ENCODE results near the gene EIF4G3. TPM values are rescaled to one million over a fixed set of nuclear protein-coding genes. Genes with fewer than 3 reads are reported as not detected.
"Not testable (repeated sequence)": the region's sequence is repeated elsewhere in the genome, so short reads cannot be mapped to it uniquely, and the experiment has no call there.

Gene EIF4G3
- total RNA-seq, 1 donor from 2014 or later: 39.3 TPM

DNA sequence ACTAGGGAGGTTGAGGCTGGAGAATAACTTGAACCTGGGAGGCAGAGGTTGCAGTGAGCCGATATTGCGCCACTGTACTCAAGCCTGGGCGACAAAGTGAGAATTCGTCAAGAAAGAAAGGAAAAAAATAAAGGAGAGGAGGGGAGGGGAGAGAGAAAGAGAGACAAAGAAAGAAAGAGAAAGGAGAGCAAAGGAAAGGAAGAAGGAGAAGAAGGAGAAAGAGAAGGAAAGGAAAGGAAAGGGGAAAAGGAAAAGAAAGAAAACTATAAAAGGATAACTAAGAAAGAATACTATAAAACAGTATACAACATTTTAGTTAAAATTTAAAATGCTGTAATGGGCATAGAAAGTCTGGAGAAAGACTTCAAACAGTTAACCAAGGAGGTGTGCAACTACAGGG, 33.6 kb downstream of the EIF4G3 start:
- no peak for DNase-seq (ENCODE audit: extremely low spot score in 2 of 2)
- H3K27me3 ChIP-seq: no peaks in the 10 kb centered on the region
- no peaks in the 10 kb centered on the region for H3K9me3 ChIP-seq
- H3K4me1 ChIP-seq: peaks cover 15% of the 10 kb centered on the region
- no peak overlapping the region for H3K27ac ChIP-seq
- intact Hi-C loops (cut with DNase I): no loop called here
- no peak for TF ChIP-seq POLR2A (IDR thresholded peaks at IDR 0.05)
- TF ChIP-seq POLR2AphosphoS5 (IDR thresholded peaks at IDR 0.05; ENCODE audit: insufficient read depth in 1 of 2, low read depth in 1 of 2): no peak
- TF ChIP-seq, protein P1, sequence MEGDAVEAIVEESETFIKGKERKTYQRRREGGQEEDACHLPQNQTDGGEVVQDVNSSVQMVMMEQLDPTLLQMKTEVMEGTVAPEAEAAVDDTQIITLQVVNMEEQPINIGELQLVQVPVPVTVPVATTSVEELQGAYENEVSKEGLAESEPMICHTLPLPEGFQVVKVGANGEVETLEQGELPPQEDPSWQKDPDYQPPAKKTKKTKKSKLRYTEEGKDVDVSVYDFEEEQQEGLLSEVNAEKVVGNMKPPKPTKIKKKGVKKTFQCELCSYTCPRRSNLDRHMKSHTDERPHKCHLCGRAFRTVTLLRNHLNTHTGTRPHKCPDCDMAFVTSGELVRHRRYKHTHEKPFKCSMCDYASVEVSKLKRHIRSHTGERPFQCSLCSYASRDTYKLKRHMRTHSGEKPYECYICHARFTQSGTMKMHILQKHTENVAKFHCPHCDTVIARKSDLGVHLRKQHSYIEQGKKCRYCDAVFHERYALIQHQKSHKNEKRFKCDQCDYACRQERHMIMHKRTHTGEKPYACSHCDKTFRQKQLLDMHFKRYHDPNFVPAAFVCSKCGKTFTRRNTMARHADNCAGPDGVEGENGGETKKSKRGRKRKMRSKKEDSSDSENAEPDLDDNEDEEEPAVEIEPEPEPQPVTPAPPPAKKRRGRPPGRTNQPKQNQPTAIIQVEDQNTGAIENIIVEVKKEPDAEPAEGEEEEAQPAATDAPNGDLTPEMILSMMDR (IDR thresholded peaks at IDR 0.05): no peak
- H3K36me3 ChIP-seq: no peaks in the 10 kb centered on the region
- no peak overlapping the region for H3K4me3 ChIP-seq

DNA sequence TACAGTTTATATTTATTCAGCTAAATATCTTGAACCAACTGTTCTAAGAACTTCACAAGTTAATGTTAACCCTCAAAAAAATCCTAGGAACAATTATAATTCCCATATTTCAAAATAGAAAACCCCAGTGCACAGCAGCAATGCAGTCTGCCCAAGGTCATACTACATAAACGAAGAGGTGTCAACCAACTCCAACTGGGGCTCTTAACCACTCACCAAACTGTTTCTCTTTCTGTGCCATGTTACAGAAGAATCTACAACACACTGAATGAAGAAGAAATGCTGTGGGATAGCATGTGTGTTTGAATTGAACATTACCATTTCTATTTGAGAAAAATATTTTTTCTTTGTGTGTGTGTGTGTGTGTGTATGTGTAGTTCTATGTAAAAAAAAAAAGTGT, 35.7 kb downstream of the EIF4G3 start:
- intact Hi-C loops (cut with DNase I): no loop called here
- no peaks in the 10 kb centered on the region for H3K27me3 ChIP-seq
- H3K36me3 ChIP-seq: no peaks in the 10 kb centered on the region
- no peak for DNase-seq (ENCODE audit: extremely low spot score in 2 of 2)
- peaks cover 15% of the 10 kb centered on the region for H3K4me1 ChIP-seq
- no peak overlapping the region for H3K27ac ChIP-seq
- H3K9me3 ChIP-seq: no peaks in the 10 kb centered on the region
- TF ChIP-seq POLR2A (IDR thresholded peaks at IDR 0.05) (no peak), POLR2AphosphoS5 (IDR thresholded peaks at IDR 0.05; ENCODE audit: insufficient read depth in 1 of 2, low read depth in 1 of 2) (no peak)
- TF ChIP-seq, protein P1 (IDR thresholded peaks at IDR 0.05): no peak
- no peak overlapping the region for H3K4me3 ChIP-seq

DNA sequence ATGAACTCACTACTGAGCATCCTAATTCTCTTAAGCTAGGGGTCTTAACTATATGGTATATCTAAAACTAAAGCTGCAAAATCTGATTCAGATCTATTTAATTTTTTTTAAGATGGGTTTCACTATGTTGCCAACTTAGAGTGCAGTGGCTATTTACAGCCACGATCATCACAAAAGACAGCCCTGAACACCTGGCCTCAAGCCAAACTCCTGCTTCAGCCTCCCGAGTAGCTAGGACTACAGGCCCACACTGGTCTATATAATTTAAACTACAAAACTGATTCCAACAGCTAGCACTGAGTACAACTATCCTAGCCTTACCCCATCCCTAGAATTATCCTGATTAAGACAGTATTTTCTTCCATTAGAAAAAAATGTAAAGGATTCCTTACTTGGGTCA, 37.1 kb downstream of the EIF4G3 start:
- Histone ChIP-seq H3K4me3 (no peak overlapping the region), H3K27ac (no peak overlapping the region), H3K4me1 (peaks cover 15% of the 10 kb centered on the region), H3K36me3 (peaks cover 0 to 5% of the 10 kb centered on the region in 2 donors), H3K27me3 (no peaks in the 10 kb centered on the region), H3K9me3 (no peaks in the 10 kb centered on the region)
- intact Hi-C loops (cut with DNase I): no loop called here
- no peak for TF ChIP-seq POLR2A (IDR thresholded peaks at IDR 0.05)
- TF ChIP-seq, protein P1 (IDR thresholded peaks at IDR 0.05): no peak
- TF ChIP-seq POLR2AphosphoS5 (IDR thresholded peaks at IDR 0.05; ENCODE audit: insufficient read depth in 1 of 2, low read depth in 1 of 2): no peak
- DNase-seq (ENCODE audit: extremely low spot score in 2 of 2): no peak

DNA sequence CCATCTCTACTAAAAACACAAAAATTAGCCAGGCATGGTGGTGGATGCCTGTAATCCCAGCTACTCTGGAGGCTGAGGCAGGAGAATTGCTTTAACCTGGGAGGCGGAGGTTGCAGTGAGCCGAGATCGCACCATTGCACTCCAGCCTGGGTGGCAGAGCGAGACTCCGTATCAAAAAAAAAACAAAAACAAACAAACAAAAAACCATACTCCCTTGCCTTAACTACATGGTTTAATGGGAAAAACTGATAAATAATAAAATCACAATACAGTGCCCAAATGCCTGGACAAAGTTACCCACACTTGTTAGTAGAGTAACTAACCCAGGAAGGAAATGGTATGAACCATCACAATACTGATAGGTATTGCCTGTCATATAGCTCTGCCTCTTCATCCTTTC, 40.4 kb downstream of the EIF4G3 start:
- H3K36me3 ChIP-seq; intact Hi-C loops (cut with DNase I); H3K27me3 ChIP-seq; H3K4me3 ChIP-seq; H3K27ac ChIP-seq; H3K9me3 ChIP-seq; DNase-seq (ENCODE audit: extremely low spot score in 2 of 2): not testable (repeated sequence)
- peaks cover 15% of the 10 kb centered on the region for H3K4me1 ChIP-seq

DNA sequence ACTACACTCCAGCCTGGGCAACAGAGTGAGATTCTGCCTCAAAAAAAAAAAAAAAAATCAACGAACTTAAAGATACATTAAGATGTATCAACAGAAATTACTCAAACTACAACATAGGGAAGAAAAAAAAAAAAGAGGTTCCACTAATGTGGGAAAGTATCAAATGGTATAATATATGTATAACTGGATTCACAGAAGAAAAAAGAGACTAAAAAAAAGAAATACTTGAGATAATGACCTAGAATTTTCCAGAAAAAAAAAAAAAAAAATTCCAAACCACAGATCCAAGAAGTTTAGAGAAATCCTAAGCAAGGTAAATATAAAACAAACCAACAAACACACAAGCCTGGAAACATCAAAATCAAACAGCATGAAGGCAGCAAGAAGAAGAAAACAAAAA, 45.5 kb downstream of the EIF4G3 start:
- TF ChIP-seq, protein P1 (IDR thresholded peaks at IDR 0.05): no peak
- TF ChIP-seq POLR2AphosphoS5 (IDR thresholded peaks at IDR 0.05; ENCODE audit: insufficient read depth in 1 of 2, low read depth in 1 of 2): no peak
- no peak for TF ChIP-seq POLR2A (IDR thresholded peaks at IDR 0.05)
- Histone ChIP-seq H3K4me1 (no peaks in the 10 kb centered on the region), H3K36me3 (peaks cover 0 to 5% of the 10 kb centered on the region in 2 donors), H3K27ac (no peak overlapping the region), H3K4me3 (no peak overlapping the region), H3K27me3 (no peaks in the 10 kb centered on the region), H3K9me3 (no peaks in the 10 kb centered on the region)
- DNase-seq (ENCODE audit: extremely low spot score in 2 of 2): no peak
- intact Hi-C loops (cut with DNase I): no loop called here

DNA sequence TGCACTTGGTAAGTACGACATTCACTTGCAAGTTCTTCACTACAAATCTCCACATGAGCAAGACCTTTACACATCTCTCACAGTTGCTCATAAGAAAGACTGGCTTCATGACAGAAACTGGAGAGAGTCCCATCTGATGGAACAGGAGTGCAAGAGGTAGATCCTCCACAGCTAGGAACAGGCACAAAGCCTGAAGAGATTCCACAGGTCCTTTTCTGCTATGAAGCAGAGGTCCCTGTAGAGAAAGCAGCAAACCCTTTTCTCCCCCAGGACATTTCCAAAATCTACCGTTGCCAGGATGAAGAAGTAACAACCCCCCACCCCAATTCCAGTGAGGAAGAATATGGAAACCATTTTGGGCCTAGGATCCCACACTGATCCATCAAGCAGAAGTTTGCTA, 47.3 kb downstream of the EIF4G3 start:
- intact Hi-C loops (cut with DNase I): no loop called here
- Histone ChIP-seq H3K36me3 (peaks cover 0 to 7% of the 10 kb centered on the region in 2 donors), H3K27ac (no peak overlapping the region), H3K4me1 (no peaks in the 10 kb centered on the region), H3K27me3 (no peaks in the 10 kb centered on the region), H3K4me3 (no peak overlapping the region), H3K9me3 (no peaks in the 10 kb centered on the region)
- TF ChIP-seq, protein P1 (IDR thresholded peaks at IDR 0.05): no peak
- no peak for TF ChIP-seq POLR2AphosphoS5 (IDR thresholded peaks at IDR 0.05; ENCODE audit: insufficient read depth in 1 of 2, low read depth in 1 of 2)
- TF ChIP-seq POLR2A (IDR thresholded peaks at IDR 0.05): no peak
- DNase-seq (ENCODE audit: extremely low spot score in 2 of 2): no peak
